GM19452 (cell line): ENCODE measurements around the gene NRN1L.

Experiments
- ATAC-seq: cut with Tn5 transposase; IDR thresholded peaks from one replicate; pipeline ENCODE4 v1.9.1; 2021; ENCODE audit not compliant: unreplicated experiment

The NRN1L gene

DNA sequence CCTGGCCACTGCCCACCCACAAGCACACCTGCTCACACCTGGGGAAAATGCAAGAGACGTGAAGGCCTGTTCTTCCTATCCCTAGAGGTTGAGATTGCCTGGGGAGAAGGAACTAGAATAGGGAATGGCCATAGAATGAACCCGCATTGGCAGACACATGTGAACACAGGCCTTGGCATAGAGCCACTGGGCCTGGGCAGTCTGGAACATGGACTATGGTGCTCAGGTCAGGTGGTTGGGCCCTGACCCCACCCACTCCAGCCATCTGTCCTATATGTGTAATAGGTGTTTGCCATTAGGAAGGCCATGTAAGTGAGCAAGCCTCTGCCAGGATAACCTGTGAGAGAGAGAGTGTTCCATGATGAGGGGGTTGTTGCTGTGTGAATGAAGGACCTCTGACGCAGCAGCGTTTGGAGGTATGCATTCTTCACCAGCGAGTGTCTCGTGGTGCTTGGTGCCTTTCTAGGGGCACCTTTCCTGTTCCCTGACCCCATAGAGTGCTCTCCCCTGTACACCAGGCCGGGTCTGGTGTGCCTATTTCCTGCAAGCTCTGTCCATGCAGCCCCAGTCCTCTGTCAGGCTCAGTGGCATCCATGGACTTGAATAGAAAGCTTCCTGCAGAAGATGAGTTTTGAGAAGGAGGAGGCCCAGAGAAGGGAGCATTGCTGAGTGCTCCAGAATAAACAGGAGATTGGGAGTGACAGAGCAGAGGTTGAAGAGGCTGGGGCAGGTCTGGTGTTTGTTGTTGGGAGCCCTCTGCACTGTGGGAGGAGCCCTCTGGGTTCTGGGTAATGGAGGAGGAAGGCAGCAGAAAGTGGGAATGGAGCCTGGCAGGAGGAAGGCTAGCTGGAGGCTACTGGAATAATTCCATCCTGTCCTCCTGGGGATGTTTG, 31.4 kb downstream of the NRN1L start:
- no peak for ATAC-seq

DNA sequence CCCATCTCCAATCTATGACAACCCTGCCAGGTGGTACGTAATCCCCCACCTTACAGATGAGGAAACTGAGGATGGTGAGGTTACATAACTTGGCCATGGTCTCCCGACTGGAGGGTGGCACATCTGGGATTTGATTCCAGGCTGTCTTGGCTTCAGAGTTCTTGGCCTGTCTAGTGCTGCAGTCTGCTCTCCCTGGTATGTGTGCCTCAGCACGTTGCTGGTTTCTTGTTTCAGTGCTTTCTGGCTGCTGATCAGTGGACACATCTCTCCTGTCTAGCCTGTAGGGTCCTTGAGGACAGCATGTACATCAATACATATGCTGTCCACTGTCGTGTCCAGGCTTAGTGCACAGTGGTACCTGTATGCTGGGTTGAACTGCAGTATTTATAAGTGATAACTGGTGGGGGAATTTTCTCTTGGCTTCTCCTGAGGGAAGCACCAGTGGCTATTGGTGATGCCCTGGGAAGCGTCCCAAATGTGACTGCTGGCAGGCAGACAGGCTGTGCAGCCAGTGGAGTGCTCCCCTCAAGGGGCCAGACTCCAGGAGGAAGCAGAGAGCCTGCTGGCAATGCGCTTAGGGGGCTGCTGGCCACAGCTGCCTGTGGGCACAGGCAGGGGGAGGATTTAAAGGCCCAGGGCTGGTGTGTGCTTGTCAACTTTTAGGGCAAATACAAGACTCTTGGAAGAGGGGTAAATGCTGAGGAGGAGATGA, 32.6 kb downstream of the NRN1L start:
- no peak for ATAC-seq

- no peak for ATAC-seq
These were observed 33.2 kb downstream of the NRN1L start for GRCh38 chr16:67917852-67918236.

GRCh38 chr16:67919622-67920221, 35.0 kb downstream of the NRN1L start:
- no peak for ATAC-seq

DNA sequence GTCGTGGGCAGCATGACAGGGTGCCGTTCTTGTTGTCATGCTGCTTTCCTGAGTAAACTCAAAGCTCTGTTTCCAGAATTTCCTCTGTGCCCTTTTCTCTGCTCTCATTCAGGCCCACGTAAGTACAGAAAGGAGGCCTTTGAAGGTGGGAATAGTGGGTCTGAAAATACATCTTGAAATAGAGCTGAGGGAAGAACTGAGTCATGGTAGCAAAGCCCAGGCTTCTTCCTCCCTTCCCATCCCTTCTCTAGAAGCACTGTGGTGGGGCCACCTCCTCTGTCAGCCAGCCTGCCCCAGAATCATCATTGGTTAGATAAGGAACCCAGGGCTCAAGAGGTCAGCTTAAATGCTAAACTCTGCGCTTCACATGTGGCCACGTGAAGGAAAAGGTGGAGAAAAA, 37.5 kb downstream of the NRN1L start:
- no peak for ATAC-seq

GRCh38 chr16:67922740-67923139, 38.1 kb downstream of the NRN1L start:
- ATAC-seq: no peak

GRCh38 chr16:67923414-67924116, 38.9 kb downstream of the NRN1L start:
- no peak for ATAC-seq

DNA sequence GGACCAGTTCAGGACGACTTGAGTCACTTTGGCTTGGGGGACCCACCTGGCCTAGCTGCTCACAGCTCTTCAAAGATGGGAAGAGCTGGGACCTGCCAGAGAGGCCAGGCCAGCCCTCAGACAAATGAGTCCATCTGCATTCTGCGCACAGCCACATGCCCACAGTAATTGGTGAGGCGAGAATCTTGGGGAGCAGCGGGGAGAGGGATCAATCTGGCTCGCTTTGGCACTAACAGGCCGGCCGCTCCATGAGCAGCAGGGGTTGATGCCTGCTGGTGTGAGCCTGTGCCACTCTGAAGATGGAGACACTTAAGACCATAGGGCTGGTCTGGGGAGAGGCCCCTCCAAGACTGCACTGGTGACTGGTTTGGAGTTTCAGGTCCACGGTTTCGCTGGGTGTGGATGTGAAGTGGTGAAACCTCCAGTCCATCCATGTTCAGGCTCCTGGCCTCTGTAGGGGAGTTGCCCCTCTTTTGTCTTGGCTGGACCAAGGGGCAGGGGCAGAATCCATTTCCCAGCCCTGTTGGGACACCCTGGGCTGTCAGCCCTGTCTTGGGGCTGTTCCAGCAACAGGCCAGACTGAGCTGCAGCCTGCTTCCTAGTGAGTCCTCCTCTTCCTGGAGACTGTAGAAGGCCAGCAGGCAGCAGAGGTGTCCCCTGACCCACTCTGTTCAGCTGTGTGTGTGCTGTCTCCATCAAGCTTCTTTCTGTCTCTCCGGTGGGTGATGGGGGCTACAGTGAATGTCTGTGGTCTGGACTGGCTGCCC, 39.6 kb downstream of the NRN1L start:
- no peak for ATAC-seq

DNA sequence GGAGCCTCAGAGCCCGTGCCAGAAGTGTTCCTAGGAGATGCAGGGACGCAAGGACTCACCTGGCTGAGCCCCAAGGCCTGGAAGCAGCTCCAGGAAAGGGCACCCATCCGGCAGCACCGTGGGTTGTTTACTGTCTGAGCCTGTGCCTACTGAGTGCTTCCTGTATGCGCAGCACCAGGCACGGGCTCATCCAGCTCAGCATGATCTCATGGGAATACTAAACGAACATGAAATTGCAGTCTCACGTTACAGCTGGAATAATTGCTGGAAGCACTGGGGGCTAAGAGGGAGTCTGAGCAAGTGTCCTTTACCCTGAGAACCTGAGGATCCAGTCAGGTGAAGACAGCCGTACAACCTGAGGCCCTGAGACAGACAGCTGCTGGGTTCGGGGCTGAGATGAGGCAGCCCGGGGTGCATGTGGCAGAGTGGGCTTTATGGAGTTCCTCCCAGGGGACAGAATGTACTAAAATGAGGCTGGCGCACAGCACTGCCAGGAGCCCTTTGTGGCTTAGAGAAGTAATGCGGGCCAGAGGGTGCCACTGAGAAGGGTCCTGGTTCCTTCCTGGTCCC, 41.6 kb downstream of the NRN1L start:
- no peak for ATAC-seq

GRCh38 chr16:67927131-67927941, 42.7 kb downstream of the NRN1L start:
- no peak for ATAC-seq

DNA sequence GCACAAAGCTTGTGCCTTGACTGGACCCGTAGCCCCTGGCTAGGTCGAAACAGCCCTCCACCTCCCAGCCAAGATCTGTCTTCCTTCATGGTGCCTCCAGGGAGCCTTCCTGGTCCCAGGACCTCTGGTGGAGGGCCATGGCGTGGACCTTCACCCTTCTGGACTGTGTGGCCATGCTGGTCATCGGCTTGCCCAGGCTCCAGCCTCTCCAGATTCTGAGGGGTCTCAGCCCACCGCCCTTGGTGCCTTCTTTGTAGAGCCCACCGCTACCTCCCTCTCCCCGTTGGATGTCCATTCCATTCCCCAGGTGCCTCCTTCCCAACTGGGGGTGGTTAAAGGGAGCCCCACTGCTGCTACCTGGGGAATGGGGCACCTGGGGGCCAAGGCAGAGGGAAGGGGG, 43.5 kb downstream of the NRN1L start:
- no peak for ATAC-seq

GRCh38 chr16:67928561-67929364, 44.1 kb downstream of the NRN1L start:
- ATAC-seq: no peak

- ATAC-seq: no peak
These were observed 45.5 kb downstream of the NRN1L start for GRCh38 chr16:67930191-67930590.

DNA sequence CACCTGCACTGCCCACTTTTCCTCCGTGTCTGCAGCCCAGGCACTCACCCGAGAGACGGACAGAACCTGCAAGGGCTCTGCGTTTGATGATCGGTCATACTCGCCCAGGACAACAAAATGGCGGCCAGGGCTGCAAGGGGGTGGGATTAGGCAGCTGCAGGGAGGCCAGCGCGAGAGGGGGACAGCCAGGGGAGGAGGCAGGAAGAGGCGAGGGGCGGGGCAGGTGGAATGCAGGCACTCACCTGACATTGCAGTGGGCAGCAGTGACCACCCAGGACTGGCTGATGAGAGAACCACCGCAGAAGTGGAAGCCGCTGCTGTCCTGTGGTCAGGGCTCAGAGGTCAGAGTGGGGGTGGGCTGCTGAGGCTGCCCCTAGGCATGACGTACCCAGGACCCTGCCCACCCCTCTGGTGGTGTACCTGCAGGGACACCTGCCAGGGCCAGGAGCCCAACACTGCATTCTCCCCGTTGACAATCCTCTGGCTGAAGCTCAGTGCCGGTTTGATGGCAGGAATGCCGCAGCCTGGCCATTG, 46.1 kb downstream of the NRN1L start:
- ATAC-seq: no peak

DNA sequence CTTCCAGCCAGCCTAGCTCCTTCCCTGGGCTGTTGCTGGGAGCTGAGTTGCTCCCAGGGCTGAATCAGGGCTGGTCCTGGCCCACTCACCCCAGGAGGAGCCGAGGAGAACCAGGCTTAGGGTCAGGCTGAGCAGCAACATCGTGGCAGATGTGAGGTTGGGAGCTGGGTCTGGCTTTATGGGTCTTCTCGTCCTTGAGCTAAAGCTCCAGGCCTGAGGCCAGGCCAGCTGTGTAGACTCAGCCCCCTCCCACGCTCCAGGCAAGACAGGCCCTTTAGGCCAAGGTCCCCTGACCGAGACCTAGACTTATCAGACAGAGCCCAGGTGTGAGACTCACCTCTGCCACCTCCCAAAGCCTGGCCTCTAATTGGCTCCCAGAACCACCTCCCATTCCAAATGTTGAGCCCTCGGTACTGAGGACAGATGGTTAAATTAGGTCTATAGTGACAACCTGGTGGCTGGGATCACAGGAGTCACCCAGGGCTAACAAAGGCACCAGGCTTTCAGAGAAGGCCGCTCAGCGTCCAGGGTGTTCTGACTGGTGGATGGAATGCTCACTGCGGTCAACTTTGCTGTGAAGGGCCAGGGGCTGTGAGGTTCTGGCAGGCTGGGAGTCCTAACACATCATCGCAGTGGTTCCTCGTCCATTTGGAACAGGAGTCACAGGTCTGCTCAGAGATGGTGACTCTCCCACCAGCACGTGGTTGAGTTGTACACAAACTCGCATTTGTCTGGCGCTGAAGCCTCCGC, 47.2 kb downstream of the NRN1L start, which contains the start of gene CTRL:
Gene CTRL (minus strand): TSS at position 151 of the 750 bp plus-strand sequence. CDS start 10 bp downstream, at position 141.
- ATAC-seq: no peak

- no peak for ATAC-seq
These were observed 47.8 kb downstream of the NRN1L start for GRCh38 chr16:67932462-67932840.

- ATAC-seq: no peak
These were observed 49.1 kb downstream of the NRN1L start for GRCh38 chr16:67933805-67934204.
